ENCODE measurements around the gene LEMD1. TPM values are rescaled to one million over a fixed set of nuclear protein-coding genes. Genes with fewer than 3 reads are reported as not detected.
A peak's percentile ranks its signal among the peaks of the same experiment; 100 is the strongest.

LEMD1 gene
- total RNA-seq, 2 experiments from 2014 or later: 0.66 to 0.79 TPM

DNA sequence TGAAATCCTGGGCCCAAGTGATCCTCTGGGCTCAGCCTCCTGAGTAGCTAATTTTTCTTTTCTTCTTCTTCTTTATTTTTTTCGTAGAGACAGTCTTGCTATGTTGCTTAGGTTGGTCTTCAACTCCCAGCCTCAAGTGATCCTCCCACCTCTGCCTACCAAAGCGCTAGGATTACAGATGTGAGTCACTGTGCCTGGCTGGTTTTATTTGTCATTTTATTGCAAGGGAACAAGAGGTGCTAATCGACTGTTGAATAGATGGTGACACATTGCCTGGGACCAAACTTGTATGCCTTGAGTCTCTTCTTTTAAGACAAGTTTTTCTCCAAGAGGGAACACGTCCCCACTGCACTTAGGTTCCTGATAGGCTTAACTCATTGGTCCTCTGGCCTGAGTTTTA lies 45.1 kb downstream of the LEMD1 start:
- DNase-seq (no peak), ATAC-seq (peak; percentile 44)
- H3K4me1 Mint-ChIP-seq: peaks cover 20% of the 10 kb centered on the region
- peaks cover 10% of the 10 kb centered on the region for H3K27me3 Mint-ChIP-seq
- intact Hi-C loops (cut with DNase I, micrococcal nuclease): no loop called here
- no peaks in the 10 kb centered on the region for H3K9me3 Mint-ChIP-seq (ENCODE audit: low read depth)
- no peaks in the 10 kb centered on the region for H3K36me3 Mint-ChIP-seq (ENCODE audit: low read depth)
- H3K27ac Mint-ChIP-seq: no peak overlapping the region
- CTCF ChIA-PET: interaction anchor here (1.2 to 1.9 kb wide), 3 partner anchors 23 to 131 kb away, joined by 3 to 7 read pairs (median 6); no protein-coding TSS in a partner anchor
- POLR2A ChIA-PET: no interaction called here
- no peak overlapping the region for H3K4me3 Mint-ChIP-seq

DNA sequence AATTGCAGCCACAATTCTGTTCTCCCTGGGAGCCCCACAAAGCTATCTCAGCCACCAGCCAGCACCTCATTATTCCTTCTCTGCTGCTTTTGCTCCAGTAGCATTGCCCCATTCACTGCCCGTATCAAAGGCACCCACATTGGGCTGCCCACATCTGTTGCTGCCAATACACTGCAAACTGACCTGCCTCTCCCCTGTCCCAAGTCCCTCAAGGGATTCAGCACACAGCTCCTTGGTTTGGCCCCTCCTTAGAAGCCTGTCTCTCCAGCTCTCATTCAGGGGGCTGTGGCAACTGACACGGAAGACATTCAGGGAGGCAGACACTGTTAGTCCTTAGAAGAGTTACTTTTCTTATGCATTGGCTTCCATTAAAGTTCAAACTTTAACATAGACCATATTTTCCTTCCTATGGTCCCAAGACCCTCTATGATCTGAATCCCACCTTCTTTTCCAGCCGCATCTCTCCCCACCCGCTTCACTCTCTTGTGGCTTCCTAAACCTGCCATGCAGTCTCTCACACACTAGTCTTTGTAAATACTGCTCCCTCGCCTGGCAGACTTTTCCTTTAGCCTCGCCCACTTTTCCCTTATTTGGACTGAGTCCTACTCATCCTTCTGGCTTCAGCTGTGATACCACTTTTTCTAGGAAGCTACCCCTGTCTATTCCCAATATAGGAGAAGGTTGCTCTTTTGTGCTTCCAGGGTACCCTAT lies 45.9 kb downstream of the LEMD1 start:
- H3K27me3 Mint-ChIP-seq: peaks cover 7% of the 10 kb centered on the region
- H3K4me1 Mint-ChIP-seq: peaks cover 20% of the 10 kb centered on the region
- no peaks in the 10 kb centered on the region for H3K36me3 Mint-ChIP-seq (ENCODE audit: low read depth)
- ChIA-PET CTCF (interaction anchor here (0.6 to 1.9 kb wide), 5 partner anchors 22 to 132 kb away, joined by 3 to 7 read pairs (median 3); no protein-coding TSS in a partner anchor), POLR2A (no interaction called here)
- H3K9me3 Mint-ChIP-seq (ENCODE audit: low read depth): no peaks in the 10 kb centered on the region
- DNase-seq (no peak), ATAC-seq (no peak)
- intact Hi-C loops (cut with DNase I, micrococcal nuclease): no loop called here
- H3K27ac Mint-ChIP-seq: no peak overlapping the region
- no peak overlapping the region for H3K4me3 Mint-ChIP-seq

DNA sequence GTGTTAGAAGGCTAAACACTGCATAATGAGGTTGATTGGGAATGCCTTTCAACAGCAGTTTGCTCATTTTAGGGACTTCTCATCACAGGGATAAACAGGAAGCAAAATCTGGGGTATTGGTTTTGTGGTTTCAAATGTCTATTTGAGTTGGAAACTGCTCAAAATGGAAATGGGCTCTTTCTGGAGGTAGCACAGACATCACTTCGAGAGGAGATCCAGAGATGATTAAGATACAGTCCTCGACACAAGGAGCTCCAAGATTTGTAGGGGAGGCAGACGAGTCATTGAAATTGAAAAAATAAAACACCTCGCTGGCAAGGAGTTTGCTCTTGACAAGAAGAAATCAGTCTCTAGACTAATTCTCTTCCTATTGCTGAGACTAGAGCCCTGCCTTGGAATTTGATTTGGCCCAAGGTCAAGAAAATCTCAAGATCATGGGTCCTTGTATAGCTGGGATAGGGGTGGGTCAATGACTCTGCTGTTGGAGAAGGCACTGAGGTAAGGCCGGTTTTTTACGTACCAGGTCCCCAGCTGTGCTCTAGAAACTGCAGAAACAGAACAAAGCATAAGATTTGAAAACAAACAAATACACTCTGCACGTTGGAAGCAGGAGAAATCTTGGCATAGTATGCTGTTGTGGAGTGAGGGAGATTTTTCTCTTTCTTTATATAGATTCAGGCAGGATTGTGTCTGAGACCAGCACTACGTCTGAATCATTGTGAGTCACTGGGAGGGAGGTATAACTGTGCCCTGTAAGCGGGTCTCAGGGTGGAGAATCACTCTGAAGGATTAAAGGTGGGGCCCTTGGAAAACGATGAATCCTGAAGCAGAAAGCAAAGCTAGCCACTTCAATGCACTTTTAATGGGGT lies 47.4 kb downstream of the LEMD1 start:
- CTCF ChIA-PET: interaction anchor here (0.6 to 1.2 kb wide), 4 partner anchors 20 to 50 kb away, joined by 3 to 5 read pairs (median 4); no protein-coding TSS in a partner anchor
- Mint-ChIP-seq H3K9me3 (ENCODE audit: low read depth) (no peaks in the 10 kb centered on the region), H3K4me3 (no peak overlapping the region), H3K27me3 (peaks cover 5% of the 10 kb centered on the region), H3K36me3 (ENCODE audit: low read depth) (no peaks in the 10 kb centered on the region), H3K4me1 (peaks cover 20% of the 10 kb centered on the region), H3K27ac (no peak overlapping the region)
- POLR2A ChIA-PET: no interaction called here
- intact Hi-C loops (cut with DNase I, micrococcal nuclease): no loop called here
- DNase-seq (no peak), ATAC-seq (peak; percentile 60)

DNA sequence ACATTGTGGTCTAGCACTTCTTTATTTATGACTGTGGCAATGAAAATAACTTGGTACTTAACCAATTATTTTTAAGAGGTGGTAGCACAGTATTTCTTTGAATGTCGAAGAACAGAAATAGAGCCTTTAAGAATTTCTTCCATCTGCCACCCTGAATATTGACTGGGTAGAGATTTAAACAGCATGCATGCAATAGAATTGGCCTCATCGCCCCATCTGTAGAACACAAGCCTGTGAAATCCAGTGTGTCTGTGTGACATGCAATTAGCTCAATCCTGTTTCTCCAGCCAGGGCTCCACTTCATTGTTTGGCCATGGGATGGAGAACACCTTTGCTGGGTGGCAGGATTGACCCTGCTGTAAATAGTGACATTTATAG lies 48.1 kb downstream of the LEMD1 start:
- Mint-ChIP-seq H3K4me3 (no peak overlapping the region), H3K36me3 (ENCODE audit: low read depth) (no peaks in the 10 kb centered on the region), H3K27me3 (peaks cover 3% of the 10 kb centered on the region), H3K27ac (no peak overlapping the region), H3K4me1 (peaks cover 20% of the 10 kb centered on the region), H3K9me3 (ENCODE audit: low read depth) (no peaks in the 10 kb centered on the region)
- ATAC-seq (no peak), DNase-seq (no peak)
- intact Hi-C loops (cut with DNase I, micrococcal nuclease): no loop called here
- POLR2A ChIA-PET: no interaction called here
- CTCF ChIA-PET: interaction anchor here (0.7 to 1.2 kb wide), 3 partner anchors 20 to 43 kb away, joined by 3 to 5 read pairs (median 4); no protein-coding TSS in a partner anchor

DNA sequence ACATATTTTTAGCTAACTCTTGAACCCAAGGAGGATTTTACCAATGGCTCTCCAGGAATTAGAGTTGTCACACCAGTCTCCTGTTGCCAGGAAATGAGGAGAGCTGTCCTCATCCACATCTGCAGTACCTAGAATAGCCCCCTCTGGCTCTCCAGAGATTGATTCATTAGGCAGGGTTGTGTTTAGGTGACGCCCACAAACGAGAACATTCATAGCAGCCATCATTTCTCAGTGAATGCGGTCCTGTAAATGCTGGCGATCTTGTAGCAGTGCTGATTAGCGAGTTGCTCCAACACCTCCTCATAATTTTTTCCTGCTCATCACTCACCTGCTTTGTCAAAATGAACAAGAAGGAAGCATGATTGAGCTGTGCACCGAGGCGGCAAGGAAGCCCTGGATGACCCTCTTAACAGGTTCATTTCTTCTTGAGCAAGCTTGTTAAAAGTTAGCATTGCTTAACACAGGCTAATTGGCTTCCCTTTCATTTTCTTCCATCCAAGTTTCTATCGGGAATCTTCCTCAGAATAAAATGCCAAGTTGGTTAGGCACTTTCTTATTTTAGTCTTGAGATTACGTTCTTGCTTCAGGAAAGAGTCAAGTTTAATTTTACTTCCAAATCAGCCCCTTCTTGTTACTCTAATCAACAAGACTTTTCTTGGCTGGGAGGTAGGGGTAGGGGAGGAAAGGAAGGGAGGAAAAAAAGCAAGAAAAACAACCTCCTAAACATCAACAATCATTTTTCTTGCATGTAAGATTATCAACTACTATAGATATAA lies 48.6 kb downstream of the LEMD1 start:
- Mint-ChIP-seq H3K27me3 (peaks cover 3% of the 10 kb centered on the region), H3K4me1 (peaks cover 20% of the 10 kb centered on the region), H3K36me3 (ENCODE audit: low read depth) (no peaks in the 10 kb centered on the region), H3K4me3 (no peak overlapping the region), H3K9me3 (ENCODE audit: low read depth) (no peaks in the 10 kb centered on the region), H3K27ac (no peak overlapping the region)
- intact Hi-C loops (cut with DNase I, micrococcal nuclease): no loop called here
- no peak for ATAC-seq
- no peak for DNase-seq
- CTCF ChIA-PET: interaction anchor here (0.7 to 2.2 kb wide), 2 partner anchors 19 to 33 kb away, joined by 4 to 11 read pairs; no protein-coding TSS in a partner anchor
- POLR2A ChIA-PET: no interaction called here

DNA sequence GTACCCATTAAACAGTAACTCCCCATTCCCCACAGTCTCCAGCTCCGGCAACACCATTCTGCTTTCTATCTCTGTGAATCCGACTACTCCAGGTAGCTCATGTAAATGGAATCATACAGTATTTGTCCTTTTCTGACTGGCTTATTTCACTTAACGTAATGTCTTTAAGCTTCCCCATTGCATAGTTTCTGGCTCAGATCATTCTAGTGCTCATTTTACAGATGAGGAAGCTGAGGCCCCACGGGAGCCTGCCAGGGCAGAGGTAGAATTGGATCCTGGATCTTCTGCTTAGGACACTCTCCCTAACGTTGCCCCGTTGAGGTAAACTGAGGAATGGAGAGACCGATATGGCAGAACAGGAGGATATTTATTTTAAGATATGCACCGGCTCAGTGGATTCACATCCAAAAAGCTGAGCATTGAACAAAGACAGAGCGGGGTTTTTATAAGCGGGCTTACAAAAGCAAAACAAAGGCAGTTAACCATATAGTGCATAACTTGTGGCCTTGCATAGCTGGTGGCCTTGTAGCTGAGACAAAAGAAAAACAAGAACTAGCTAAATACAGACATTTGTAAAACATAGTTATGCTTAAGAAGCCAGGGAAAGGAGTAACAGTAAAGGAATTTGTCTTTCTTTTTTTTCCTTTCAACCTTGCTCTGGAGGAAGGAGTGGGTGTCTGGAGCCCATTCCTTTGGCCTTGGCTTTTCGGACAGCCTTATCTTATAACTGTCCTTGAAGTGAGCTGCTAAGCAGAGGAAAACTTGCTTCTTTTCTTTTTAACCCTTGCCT lies 49.8 kb downstream of the LEMD1 start:
- POLR2A ChIA-PET: no interaction called here
- peaks cover 20% of the 10 kb centered on the region for H3K4me1 Mint-ChIP-seq
- H3K27me3 Mint-ChIP-seq: peaks cover 3% of the 10 kb centered on the region
- H3K36me3 Mint-ChIP-seq (ENCODE audit: low read depth): no peaks in the 10 kb centered on the region
- intact Hi-C loops (cut with DNase I, micrococcal nuclease): no loop called here
- H3K9me3 Mint-ChIP-seq (ENCODE audit: low read depth): no peaks in the 10 kb centered on the region
- H3K4me3 Mint-ChIP-seq: no peak overlapping the region
- CTCF ChIA-PET: interaction anchor here (0.6 to 2.2 kb wide), 3 partner anchors 18 to 69 kb away, joined by 3 to 11 read pairs (median 6); no protein-coding TSS in a partner anchor
- ATAC-seq (no peak), DNase-seq (no peak)
- no peak overlapping the region for H3K27ac Mint-ChIP-seq

DNA sequence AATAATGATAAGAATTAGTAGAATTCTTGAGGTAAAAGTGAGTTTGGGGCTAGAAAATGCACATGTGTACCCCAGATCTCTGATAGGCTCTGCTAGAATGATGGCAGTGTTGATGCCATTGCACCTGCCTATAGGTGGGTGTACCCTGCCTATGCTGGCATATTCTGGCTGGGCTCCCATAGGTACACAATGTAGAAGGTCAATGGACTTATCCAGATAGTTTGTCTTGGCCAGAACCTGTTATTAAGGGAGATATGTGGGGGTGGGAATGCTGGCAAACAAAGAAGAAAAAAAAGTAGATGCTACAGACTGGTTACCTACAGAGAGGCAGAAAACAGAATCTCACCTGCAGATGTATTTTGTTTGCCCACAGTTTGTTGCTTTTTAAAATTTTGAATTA lies 51.1 kb downstream of the LEMD1 start:
- H3K4me3 Mint-ChIP-seq: no peak overlapping the region
- DNase-seq (no peak), ATAC-seq (no peak)
- no peaks in the 10 kb centered on the region for H3K9me3 Mint-ChIP-seq (ENCODE audit: low read depth)
- ChIA-PET POLR2A (no interaction called here), CTCF (interaction anchor here (0.7 kb wide), 1 partner anchor 36 kb away, joined by 3 read pairs; no protein-coding TSS in a partner anchor)
- H3K27me3 Mint-ChIP-seq: peaks cover 3% of the 10 kb centered on the region
- intact Hi-C loops (cut with DNase I, micrococcal nuclease): no loop called here
- H3K36me3 Mint-ChIP-seq (ENCODE audit: low read depth): no peaks in the 10 kb centered on the region
- H3K4me1 Mint-ChIP-seq: peaks cover 20% of the 10 kb centered on the region
- no peak overlapping the region for H3K27ac Mint-ChIP-seq

DNA sequence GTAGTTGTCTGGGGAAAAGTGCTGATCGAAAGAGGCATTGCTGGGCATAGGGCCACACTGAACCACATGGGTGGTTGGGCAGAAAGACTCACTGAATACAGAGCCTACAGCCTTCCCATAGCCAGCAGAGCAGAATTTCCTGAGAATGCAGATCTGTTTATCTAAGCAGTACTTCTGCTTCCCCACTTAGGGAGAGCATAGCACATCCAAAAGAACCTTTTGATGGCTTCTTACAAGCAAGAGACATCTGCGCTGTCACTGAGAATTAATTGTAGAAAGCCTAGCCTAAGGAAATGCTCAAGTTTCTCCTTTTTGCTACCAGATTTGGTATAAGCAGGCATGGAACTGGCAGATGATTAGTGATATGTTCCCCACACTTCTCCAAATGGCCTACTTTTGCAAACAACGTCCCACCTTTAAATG lies 52.1 kb downstream of the LEMD1 start:
- ChIA-PET CTCF (interaction anchor here (1.1 kb wide), 1 partner anchor 16 kb away, joined by 4 read pairs; no protein-coding TSS in a partner anchor), POLR2A (no interaction called here)
- H3K4me1 Mint-ChIP-seq: peaks cover 17% of the 10 kb centered on the region
- intact Hi-C loops (cut with DNase I, micrococcal nuclease): no loop called here
- no peaks in the 10 kb centered on the region for H3K36me3 Mint-ChIP-seq (ENCODE audit: low read depth)
- no peak overlapping the region for H3K27ac Mint-ChIP-seq
- DNase-seq (no peak), ATAC-seq (no peak)
- no peak overlapping the region for H3K4me3 Mint-ChIP-seq
- peaks cover 3% of the 10 kb centered on the region for H3K27me3 Mint-ChIP-seq
- H3K9me3 Mint-ChIP-seq (ENCODE audit: low read depth): no peaks in the 10 kb centered on the region

DNA sequence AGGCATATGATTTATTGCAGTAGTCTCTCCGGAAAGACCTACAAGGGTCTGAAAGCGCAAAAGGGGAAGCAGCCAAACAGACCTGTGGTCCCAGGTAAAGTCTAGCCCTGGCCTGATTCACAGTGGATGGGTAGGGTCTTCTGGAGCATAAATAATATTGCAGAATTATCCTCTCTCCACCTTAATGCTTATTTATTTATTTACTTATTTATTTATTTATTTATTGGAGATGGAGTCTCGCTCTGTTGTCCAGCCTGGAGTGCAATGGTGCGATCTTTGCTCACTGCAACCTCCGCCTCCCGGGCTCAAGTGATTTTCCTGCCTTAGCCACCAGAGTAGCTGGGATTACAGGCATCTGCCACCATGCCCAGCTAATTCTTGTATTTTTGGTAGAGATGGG lies 53.4 kb downstream of the LEMD1 start:
- intact Hi-C loops (cut with DNase I, micrococcal nuclease): no loop called here
- DNase-seq: no peak
- Mint-ChIP-seq H3K4me3 (no peak overlapping the region), H3K27ac (no peak overlapping the region), H3K27me3 (peaks cover 3% of the 10 kb centered on the region), H3K36me3 (ENCODE audit: low read depth) (no peaks in the 10 kb centered on the region), H3K4me1 (peaks cover 4% of the 10 kb centered on the region), H3K9me3 (ENCODE audit: low read depth) (no peaks in the 10 kb centered on the region)
- CTCF ChIA-PET: interaction anchor here (0.7 to 1.2 kb wide), 2 partner anchors 43 to 636 kb away, joined by 3 to 4 read pairs; no protein-coding TSS in a partner anchor
- POLR2A ChIA-PET: no interaction called here
- no peak for ATAC-seq

DNA sequence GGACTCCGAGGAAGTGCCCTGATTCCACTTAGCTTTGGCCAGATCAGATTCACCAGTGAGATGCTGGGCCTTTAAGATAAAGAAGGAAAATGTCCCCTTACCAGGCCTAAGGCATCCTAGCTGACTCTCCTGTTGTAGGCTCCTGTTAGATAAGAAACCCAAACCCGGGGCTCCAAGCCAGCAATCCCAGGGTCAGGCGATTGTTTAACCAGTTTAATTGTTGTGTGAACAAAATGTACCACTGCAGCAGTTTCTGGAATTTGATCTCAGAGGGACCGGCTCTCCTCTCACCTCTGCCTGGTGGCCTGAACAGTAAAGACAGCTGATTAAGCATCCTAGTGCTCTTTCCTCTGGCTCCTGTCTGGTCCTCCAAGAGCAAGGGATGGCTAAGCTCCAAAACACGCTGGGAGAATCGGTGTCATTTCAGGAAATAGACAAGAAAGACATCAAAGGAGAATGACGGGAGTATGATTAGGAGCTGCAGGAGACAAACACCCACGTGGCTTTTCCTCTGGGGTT lies 55.9 kb downstream of the LEMD1 start:
- no peaks in the 10 kb centered on the region for H3K36me3 Mint-ChIP-seq (ENCODE audit: low read depth)
- DNase-seq (no peak), ATAC-seq (no peak)
- peaks cover 3% of the 10 kb centered on the region for H3K27me3 Mint-ChIP-seq
- H3K27ac Mint-ChIP-seq: no peak overlapping the region
- H3K4me3 Mint-ChIP-seq: no peak overlapping the region
- no peaks in the 10 kb centered on the region for H3K9me3 Mint-ChIP-seq (ENCODE audit: low read depth)
- H3K4me1 Mint-ChIP-seq: no peaks in the 10 kb centered on the region
- ChIA-PET CTCF (interaction anchor here (0.7 to 2.9 kb wide), 2 partner anchors 12 to 130 kb away, joined by 3 to 13 read pairs; no protein-coding TSS in a partner anchor), POLR2A (interaction anchor here (0.7 kb wide), 1 partner anchor 235 kb away, joined by 3 read pairs; no protein-coding TSS in a partner anchor)
- intact Hi-C loops (cut with DNase I, micrococcal nuclease): no loop called here

All from activated CD4-positive, alpha-beta T cell treated with anti-CD3 and anti-CD28 coated beads for 36 hours (primary cell).